ENCODE data around the gene GLT8D1. TPM values are rescaled to one million over a fixed set of nuclear protein-coding genes. Genes with fewer than 3 reads are reported as not detected.
A peak's percentile ranks its signal among the peaks of the same experiment; 100 is the strongest.

Gene GLT8D1
- total and polyA plus RNA-seq, 2 of the 13 experiments (the other 11 are each of a cell fraction or from before 2014, with no cell fraction given), result 110 to 121 TPM

DNA sequence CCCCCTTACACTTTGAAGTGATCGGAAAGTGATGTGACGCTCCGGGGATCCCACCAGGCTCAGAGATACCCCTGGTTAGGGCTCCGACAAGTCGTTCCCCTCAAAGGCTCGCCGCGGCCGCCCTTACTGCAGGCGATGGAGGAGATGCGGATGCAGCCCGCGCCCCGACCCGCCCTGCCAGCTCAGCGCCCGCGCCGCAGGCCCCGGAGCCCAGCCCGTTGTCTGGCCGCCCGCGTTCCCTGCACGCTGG, 228 bp downstream of the GLT8D1 start (continued):
- TF ChIP-seq ZKSCAN8 (CRISPR knock-in tag; IDR thresholded peaks at IDR 0.05; ENCODE audit: borderline replicate concordance) (no peak; the same call in 1 of the 2 replicates), TARDBP (CRISPR knock-in tag; IDR thresholded peaks at IDR 0.05) (no peak), CCAR2 (optimal IDR thresholded peaks at IDR 0.05; ENCODE audit: low read depth, low read length) (no peak), ZC3H4 (CRISPR knock-in tag; IDR thresholded peaks at IDR 0.05; ENCODE audit: borderline replicate concordance) (no peak), HES4 (CRISPR knock-in tag; IDR thresholded peaks at IDR 0.05; ENCODE audit: borderline replicate concordance) (no peak), ZNF737 (CRISPR knock-in tag; IDR thresholded peaks at IDR 0.05; ENCODE audit: borderline replicate concordance) (no peak; the same call in 1 of the 2 replicates), MATR3 (CRISPR knock-in tag; IDR thresholded peaks at IDR 0.05) (no peak), CBFB (CRISPR knock-in tag; IDR thresholded peaks at IDR 0.05) (no peak; the same call in 1 of the 2 replicates), KDM5A (IDR thresholded peaks at IDR 0.05; ENCODE audit: borderline replicate concordance, low read length) (no peak), ZNF569 (CRISPR knock-in tag; IDR thresholded peaks at IDR 0.05; ENCODE audit: borderline replicate concordance) (no peak), TEAD2 (CRISPR knock-in tag; IDR thresholded peaks at IDR 0.05) (no peak), DMAP1 (CRISPR knock-in tag; IDR thresholded peaks at IDR 0.05) (no peak), ZNF558 (CRISPR knock-in tag; IDR thresholded peaks at IDR 0.05; ENCODE audit: borderline replicate concordance) (0 out of 2 replicates have a peak, but pooled peaks have one; percentile 21), SMAD3 (CRISPR knock-in tag; IDR thresholded peaks at IDR 0.05) (no peak), ZNF530 (CRISPR knock-in tag; IDR thresholded peaks at IDR 0.05; ENCODE audit: low read depth) (peak; percentile 58; the same call in 1 of the 2 replicates), ARID3A (IDR thresholded peaks at IDR 0.05; ENCODE audit: low read depth, low read length) (no peak), MIXL1 (CRISPR knock-in tag; IDR thresholded peaks at IDR 0.05) (no peak), CBX1 (IDR thresholded peaks at IDR 0.05; ENCODE audit: low read depth) (no peak), JUN (CRISPR knock-in tag; IDR thresholded peaks at IDR 0.05) (no peak), E2F2 (CRISPR knock-in tag; IDR thresholded peaks at IDR 0.05; ENCODE audit: borderline replicate concordance) (no peak), MEF2D (CRISPR knock-in tag; IDR thresholded peaks at IDR 0.05) (no peak), MXD4 (CRISPR knock-in tag; IDR thresholded peaks at IDR 0.05) (no peak), MAFG (CRISPR knock-in tag; IDR thresholded peaks at IDR 0.05) (no peak)
- TF ChIP-seq, protein P1, sequence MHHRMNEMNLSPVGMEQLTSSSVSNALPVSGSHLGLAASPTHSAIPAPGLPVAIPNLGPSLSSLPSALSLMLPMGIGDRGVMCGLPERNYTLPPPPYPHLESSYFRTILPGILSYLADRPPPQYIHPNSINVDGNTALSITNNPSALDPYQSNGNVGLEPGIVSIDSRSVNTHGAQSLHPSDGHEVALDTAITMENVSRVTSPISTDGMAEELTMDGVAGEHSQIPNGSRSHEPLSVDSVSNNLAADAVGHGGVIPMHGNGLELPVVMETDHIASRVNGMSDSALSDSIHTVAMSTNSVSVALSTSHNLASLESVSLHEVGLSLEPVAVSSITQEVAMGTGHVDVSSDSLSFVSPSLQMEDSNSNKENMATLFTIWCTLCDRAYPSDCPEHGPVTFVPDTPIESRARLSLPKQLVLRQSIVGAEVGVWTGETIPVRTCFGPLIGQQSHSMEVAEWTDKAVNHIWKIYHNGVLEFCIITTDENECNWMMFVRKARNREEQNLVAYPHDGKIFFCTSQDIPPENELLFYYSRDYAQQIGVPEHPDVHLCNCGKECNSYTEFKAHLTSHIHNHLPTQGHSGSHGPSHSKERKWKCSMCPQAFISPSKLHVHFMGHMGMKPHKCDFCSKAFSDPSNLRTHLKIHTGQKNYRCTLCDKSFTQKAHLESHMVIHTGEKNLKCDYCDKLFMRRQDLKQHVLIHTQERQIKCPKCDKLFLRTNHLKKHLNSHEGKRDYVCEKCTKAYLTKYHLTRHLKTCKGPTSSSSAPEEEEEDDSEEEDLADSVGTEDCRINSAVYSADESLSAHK (CRISPR knock-in tag; IDR thresholded peaks at IDR 0.05; ENCODE audit: borderline replicate concordance), result no peak
- TF ChIP-seq, protein P2, sequence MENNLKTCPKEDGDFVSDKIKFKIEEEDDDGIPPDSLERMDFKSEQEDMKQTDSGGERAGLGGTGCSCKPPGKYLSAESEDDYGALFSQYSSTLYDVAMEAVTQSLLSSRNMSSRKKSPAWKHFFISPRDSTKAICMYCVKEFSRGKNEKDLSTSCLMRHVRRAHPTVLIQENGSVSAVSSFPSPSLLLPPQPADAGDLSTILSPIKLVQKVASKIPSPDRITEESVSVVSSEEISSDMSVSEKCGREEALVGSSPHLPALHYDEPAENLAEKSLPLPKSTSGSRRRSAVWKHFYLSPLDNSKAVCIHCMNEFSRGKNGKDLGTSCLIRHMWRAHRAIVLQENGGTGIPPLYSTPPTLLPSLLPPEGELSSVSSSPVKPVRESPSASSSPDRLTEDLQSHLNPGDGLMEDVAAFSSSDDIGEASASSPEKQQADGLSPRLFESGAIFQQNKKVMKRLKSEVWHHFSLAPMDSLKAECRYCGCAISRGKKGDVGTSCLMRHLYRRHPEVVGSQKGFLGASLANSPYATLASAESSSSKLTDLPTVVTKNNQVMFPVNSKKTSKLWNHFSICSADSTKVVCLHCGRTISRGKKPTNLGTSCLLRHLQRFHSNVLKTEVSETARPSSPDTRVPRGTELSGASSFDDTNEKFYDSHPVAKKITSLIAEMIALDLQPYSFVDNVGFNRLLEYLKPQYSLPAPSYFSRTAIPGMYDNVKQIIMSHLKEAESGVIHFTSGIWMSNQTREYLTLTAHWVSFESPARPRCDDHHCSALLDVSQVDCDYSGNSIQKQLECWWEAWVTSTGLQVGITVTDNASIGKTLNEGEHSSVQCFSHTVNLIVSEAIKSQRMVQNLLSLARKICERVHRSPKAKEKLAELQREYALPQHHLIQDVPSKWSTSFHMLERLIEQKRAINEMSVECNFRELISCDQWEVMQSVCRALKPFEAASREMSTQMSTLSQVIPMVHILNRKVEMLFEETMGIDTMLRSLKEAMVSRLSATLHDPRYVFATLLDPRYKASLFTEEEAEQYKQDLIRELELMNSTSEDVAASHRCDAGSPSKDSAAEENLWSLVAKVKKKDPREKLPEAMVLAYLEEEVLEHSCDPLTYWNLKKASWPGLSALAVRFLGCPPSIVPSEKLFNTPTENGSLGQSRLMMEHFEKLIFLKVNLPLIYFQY (CRISPR knock-in tag; IDR thresholded peaks at IDR 0.05; ENCODE audit: borderline replicate concordance), result no peak

Measured in HepG2 (cell line).